K562 (cell line): ENCODE results near the gene EIF5B.

ENCODE experiments used
- BRCA1 ChIP-seq, 2 experiments: fragments of 450-650 bp in 1 of 2; sonication (generic) in 1 of 2; formaldehyde crosslinking in 1 of 2; IDR thresholded peaks; 2 replicates each; pipeline versions ENCODE4 v1.5.0 to v1.6.1; 2017 to 2020; ENCODE audit warnings: mild to moderate bottlenecking in 1 of 2, missing genetic modification reagents in 1 of 2
- FOXA1 ChIP-seq: fragments of 450-650 bp; IDR thresholded peaks from 2 replicates; pipeline ENCODE4 v1.6.1; 2016; ENCODE audit warnings: mild to moderate bottlenecking, borderline replicate concordance
- RBM15 ChIP-seq: fragments of 200-400 bp; formaldehyde crosslinking; IDR thresholded peaks from 2 replicates; pipeline ENCODE4 v1.6.1; 2018; ENCODE audit warnings: mild to moderate bottlenecking, low read length, moderate library complexity; ENCODE audit not compliant: insufficient read depth
- REST ChIP-seq, 2 experiments: fragments of 450-650 bp; formaldehyde crosslinking in 1 of 2; IDR thresholded peaks; 2 replicates each; pipeline versions ENCODE4 v1.4.0 to v1.6.1; 2014 to 2020; ENCODE audit warnings: mild to moderate bottlenecking in 2 of 2, borderline replicate concordance in 1 of 2, low read depth in 1 of 2
- ZBTB12 ChIP-seq: fragments of 250-450 bp; sonication (Bioruptor Pico); IDR thresholded peaks from 2 replicates; pipeline ENCODE4 v1.4.0; 2020

GRCh38 chr2:99340669-99341236, 3.6 kb downstream of the EIF5B start:
- no peak for TF ChIP-seq BRCA1 (IDR thresholded peaks at IDR 0.05)
- TF ChIP-seq BRCA1 (CRISPR knock-in tag; IDR thresholded peaks at IDR 0.05): no peak
- TF ChIP-seq FOXA1: no peak
- no peak for TF ChIP-seq REST (IDR thresholded peaks at IDR 0.05; ENCODE audit: borderline replicate concordance)
- no peak for TF ChIP-seq REST (CRISPR knock-in tag; IDR thresholded peaks at IDR 0.05; ENCODE audit: low read depth)
- TF ChIP-seq RBM15: no peak
- TF ChIP-seq ZBTB12 (CRISPR knock-in tag): no peak
